HUES6 (cell line): ENCODE results near the gene THEMIS.
A peak's percentile ranks its signal among the peaks of the same experiment; 100 is the strongest.
"Not testable (repeated sequence)": the region's sequence is repeated elsewhere in the genome, so short reads cannot be mapped to it uniquely, and the experiment has no call there.

ENCODE experiments used
- H3K27ac ChIP-seq: 2 replicates; pipeline ENCODE4 v1.7.0; 2013; ENCODE audit warnings: low read depth, mild to moderate bottlenecking, low read length, inconsistent platforms
- H3K27me3 ChIP-seq: 2 replicates; pipeline ENCODE4 v1.6.1; 2013; ENCODE audit warnings: low read length; ENCODE audit not compliant: control insufficient read depth, insufficient read depth
- H3K36me3 ChIP-seq: 2 replicates; pipeline ENCODE4 v1.6.1; 2013; ENCODE audit warnings: low read length; ENCODE audit not compliant: control insufficient read depth, insufficient read depth
- H3K4me1 ChIP-seq: 2 replicates; pipeline ENCODE4 v1.6.1; 2013; ENCODE audit warnings: low read length; ENCODE audit not compliant: control insufficient read depth, insufficient read depth
- H3K4me3 ChIP-seq: 2 replicates; pipeline ENCODE4 v1.5.1; 2013; ENCODE audit warnings: low read depth, low read length
- H3K9ac ChIP-seq: one replicate; pipeline ENCODE4 v1.6.1; 2013; ENCODE audit warnings: mild to moderate bottlenecking, low read length
- H3K9me3 ChIP-seq: 2 replicates; pipeline ENCODE4 v1.6.1; 2013; ENCODE audit warnings: low read depth, low read length; ENCODE audit not compliant: control insufficient read depth, insufficient read depth

The THEMIS gene

GRCh38 chr6:127881949-127882348 lies 18.9 kb downstream of the THEMIS start:
- not testable (repeated sequence) for H3K9ac ChIP-seq, H3K9me3 ChIP-seq, H3K4me3 ChIP-seq, H3K27ac ChIP-seq, H3K4me1 ChIP-seq, H3K36me3 ChIP-seq, H3K27me3 ChIP-seq

- no peak overlapping the region for H3K27ac ChIP-seq
- H3K36me3 ChIP-seq = no peaks in the 10 kb centered on the region
- peaks cover 8% of the 10 kb centered on the region; the same call in 1 of the 2 replicates for H3K4me1 ChIP-seq
- no peak overlapping the region for H3K4me3 ChIP-seq
- H3K9ac ChIP-seq = no peak overlapping the region
- no peaks in the 10 kb centered on the region for H3K27me3 ChIP-seq
- H3K9me3 ChIP-seq = no peaks in the 10 kb centered on the region
Observed at GRCh38 chr6:127880429-127880828, 20.4 kb downstream of the THEMIS start.

- no peaks in the 10 kb centered on the region for H3K9me3 ChIP-seq
- H3K9ac ChIP-seq = no peak overlapping the region
- 0 out of 2 replicates have a peak overlapping the region, but pooled peaks have one; percentile 12 for H3K4me3 ChIP-seq
- no peak overlapping the region for H3K27ac ChIP-seq
- H3K4me1 ChIP-seq = peaks cover 8% of the 10 kb centered on the region; the same call in 1 of the 2 replicates
- H3K27me3 ChIP-seq = no peaks in the 10 kb centered on the region
- no peaks in the 10 kb centered on the region for H3K36me3 ChIP-seq
Observed at GRCh38 chr6:127879685-127880084, 21.2 kb downstream of the THEMIS start.

- Histone ChIP-seq H3K4me1 (no peaks in the 10 kb centered on the region), H3K9ac (no peak overlapping the region), H3K27ac (no peak overlapping the region)
Observed at GRCh38 chr6:127878115-127878514, 22.7 kb downstream of the THEMIS start.

DNA sequence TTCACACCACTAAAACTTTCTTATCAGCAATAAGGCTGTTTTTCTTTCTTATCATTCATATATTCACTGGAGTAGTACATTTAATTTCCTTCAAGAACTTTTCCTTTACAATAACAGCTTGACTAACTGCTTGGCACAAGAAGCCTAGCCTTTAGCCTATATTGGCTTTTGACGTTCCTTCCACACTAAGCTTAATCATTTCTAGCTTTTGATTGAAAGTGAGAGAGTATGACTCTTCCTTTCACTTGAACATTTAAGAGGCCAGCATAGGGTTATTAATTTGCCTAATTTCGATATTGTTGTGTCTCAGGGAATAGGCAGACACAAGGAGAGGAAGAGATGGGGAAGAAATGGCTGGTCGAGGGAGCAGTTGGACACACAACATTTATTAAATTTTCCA lies 23.6 kb downstream of the THEMIS start:
- Histone ChIP-seq H3K9me3 (no peaks in the 10 kb centered on the region), H3K9ac (no peak overlapping the region), H3K27me3 (no peaks in the 10 kb centered on the region), H3K4me1 (no peaks in the 10 kb centered on the region), H3K27ac (no peak overlapping the region), H3K4me3 (no peak overlapping the region), H3K36me3 (no peaks in the 10 kb centered on the region)

More at GRCh38 chr6:127878115-127878514, 22.7 kb downstream of the THEMIS start:
- Histone ChIP-seq H3K9me3 (no peaks in the 10 kb centered on the region), H3K27me3 (no peaks in the 10 kb centered on the region), H3K36me3 (no peaks in the 10 kb centered on the region), H3K4me3 (no peak overlapping the region)

- H3K36me3 ChIP-seq = no peaks in the 10 kb centered on the region
- no peaks in the 10 kb centered on the region for H3K4me1 ChIP-seq
- H3K4me3 ChIP-seq = no peak overlapping the region
- no peaks in the 10 kb centered on the region for H3K27me3 ChIP-seq
- no peak overlapping the region for H3K27ac ChIP-seq
- no peak overlapping the region for H3K9ac ChIP-seq
- H3K9me3 ChIP-seq = no peaks in the 10 kb centered on the region
Observed at GRCh38 chr6:127869772-127870404, 31.0 kb downstream of the THEMIS start.

- Histone ChIP-seq H3K9me3 (no peaks in the 10 kb centered on the region), H3K9ac (no peak overlapping the region), H3K4me3 (no peak overlapping the region), H3K27me3 (no peaks in the 10 kb centered on the region), H3K4me1 (no peaks in the 10 kb centered on the region), H3K36me3 (no peaks in the 10 kb centered on the region), H3K27ac (no peak overlapping the region)
Observed at GRCh38 chr6:127869183-127869582, 31.7 kb downstream of the THEMIS start.

GRCh38 chr6:127868338-127868737 lies 32.5 kb downstream of the THEMIS start:
- H3K27ac ChIP-seq = no peak overlapping the region
- no peaks in the 10 kb centered on the region for H3K27me3 ChIP-seq
- no peak overlapping the region for H3K9ac ChIP-seq
- H3K4me3 ChIP-seq = no peak overlapping the region
- no peaks in the 10 kb centered on the region for H3K36me3 ChIP-seq
- no peaks in the 10 kb centered on the region for H3K4me1 ChIP-seq
- no peaks in the 10 kb centered on the region for H3K9me3 ChIP-seq

- Histone ChIP-seq H3K4me1 (no peaks in the 10 kb centered on the region), H3K4me3 (no peak overlapping the region), H3K27me3 (no peaks in the 10 kb centered on the region), H3K9me3 (no peaks in the 10 kb centered on the region), H3K36me3 (no peaks in the 10 kb centered on the region), H3K27ac (no peak overlapping the region), H3K9ac (no peak overlapping the region)
Observed at GRCh38 chr6:127866766-127867165, 34.1 kb downstream of the THEMIS start.

DNA sequence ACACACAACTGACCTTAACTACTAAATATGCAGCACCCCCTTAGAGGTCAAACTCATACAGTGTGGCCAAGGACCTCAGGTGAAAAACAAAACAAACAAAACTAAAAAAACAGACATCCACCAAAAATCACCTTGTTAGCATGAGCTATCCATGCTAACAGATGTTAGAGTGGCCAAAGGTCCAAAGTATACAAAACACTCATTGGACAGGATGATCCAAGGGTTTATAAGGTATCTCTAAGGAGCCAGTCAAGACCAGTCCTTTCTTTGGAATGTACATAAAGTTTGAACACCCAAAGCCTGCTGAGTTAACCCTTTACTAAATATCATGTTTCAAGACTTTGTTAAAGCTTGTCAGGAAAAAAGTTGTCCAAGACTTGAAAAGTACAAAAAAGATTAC lies 35.8 kb downstream of the THEMIS start:
- no peaks in the 10 kb centered on the region for H3K4me1 ChIP-seq
- no peaks in the 10 kb centered on the region for H3K9me3 ChIP-seq

GRCh38 chr6:127864701-127865100 lies 36.2 kb downstream of the THEMIS start:
- H3K4me1 ChIP-seq = no peaks in the 10 kb centered on the region
- no peaks in the 10 kb centered on the region for H3K9me3 ChIP-seq
- no peak overlapping the region for H3K27ac ChIP-seq

More for the DNA sequence above, 35.8 kb downstream of the THEMIS start:
- H3K36me3 ChIP-seq = no peaks in the 10 kb centered on the region
- H3K27ac ChIP-seq = no peak overlapping the region
- no peaks in the 10 kb centered on the region for H3K27me3 ChIP-seq
- H3K9ac ChIP-seq = no peak overlapping the region
- H3K4me3 ChIP-seq = no peak overlapping the region

More at GRCh38 chr6:127864701-127865100, 36.2 kb downstream of the THEMIS start:
- Histone ChIP-seq H3K36me3 (no peaks in the 10 kb centered on the region), H3K27me3 (no peaks in the 10 kb centered on the region), H3K4me3 (no peak overlapping the region), H3K9ac (no peak overlapping the region)
